ENCODE measurements around the gene WFIKKN1.

The WFIKKN1 gene

DNA sequence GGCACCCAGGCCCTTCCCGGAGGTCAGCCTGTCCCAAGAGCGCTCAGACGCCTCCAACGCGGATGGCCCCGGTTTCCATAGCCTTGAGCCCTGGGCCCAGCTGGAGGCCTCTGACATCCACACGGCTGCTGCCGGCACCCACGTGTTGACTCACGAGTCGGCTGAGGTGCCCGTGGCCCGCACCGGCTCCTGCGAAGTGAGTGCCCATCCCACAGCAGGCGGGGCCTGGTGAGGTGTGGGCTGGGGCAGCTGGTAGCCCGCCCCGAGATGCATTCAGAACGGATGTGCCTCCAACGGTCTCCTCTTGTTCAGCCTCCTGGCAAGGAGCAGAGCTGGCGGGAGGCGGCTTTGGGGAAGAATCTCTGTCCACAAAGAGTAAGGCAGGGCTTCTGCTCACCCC is 21.1 kb downstream of the WFIKKN1 start:
- FAIRE-seq (no peak), DNase-seq (ENCODE audit: low spot score) (no peak)

DNA sequence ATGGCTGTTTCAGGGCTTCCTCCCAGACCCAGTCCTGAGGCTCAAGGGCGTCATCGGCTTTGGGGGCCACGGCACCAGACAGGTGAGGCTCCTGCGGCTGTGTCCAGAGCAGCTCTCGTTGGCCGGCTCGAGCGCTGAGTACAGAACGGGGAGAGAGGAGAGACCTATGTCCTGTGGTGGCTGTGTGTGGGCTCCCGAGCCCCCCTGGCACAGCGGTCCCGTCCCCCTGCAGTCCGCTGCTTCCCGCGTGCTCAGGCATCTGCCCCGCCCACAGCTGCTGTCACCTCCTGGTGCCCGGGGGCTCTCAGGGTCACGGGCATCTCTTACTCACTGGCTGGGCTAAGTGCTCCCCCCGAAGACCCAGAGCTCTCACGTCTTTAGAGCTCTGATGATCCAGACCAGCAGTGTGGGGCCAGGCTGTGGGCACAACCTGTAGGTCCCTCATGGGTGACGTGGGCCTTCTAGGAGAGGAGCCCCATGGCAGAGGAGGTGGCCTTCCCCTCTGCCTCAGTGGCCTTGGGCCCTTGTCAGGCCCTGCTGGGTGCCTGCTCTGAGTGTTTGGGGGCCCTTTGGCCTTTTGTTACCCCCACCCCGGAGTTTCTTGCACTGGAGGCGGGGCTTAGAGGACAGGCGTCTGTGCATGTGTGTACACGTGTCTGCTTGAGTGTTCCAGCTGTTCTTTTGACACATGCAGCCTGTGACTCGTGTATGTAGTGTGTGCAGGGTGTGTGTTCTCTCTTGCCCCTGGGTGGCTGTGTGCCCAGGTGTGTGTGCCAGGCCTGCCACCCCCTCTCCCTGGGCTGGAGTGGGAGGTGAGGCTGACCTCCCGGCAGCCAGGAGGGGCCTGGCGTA is 21.9 kb downstream of the WFIKKN1 start:
- DNase-seq (ENCODE audit: low spot score) (no peak), FAIRE-seq (no peak)

DNA sequence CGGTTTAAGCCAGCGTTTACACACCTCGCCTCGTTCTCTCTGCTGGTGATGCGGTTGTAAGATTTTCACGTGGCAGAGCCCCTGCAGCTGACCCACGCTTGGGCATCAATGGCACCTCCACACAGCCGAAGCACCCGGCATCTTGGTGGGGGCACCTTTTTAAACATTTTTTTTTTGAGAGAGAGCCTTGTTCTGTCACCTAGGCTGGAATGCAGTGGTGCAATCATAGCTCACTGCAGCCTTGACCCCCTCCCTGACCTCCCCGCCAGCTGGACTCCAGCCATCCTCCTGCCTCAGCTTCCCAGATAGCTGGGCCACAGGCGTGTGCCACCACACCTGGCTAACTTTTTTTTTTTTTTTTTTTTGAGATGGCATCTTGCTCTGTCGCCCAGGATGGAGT is 23.2 kb downstream of the WFIKKN1 start:
- no peak for FAIRE-seq
- DNase-seq (ENCODE audit: low spot score), result no peak

GRCh38 chr16:657487-657886 is 26.7 kb downstream of the WFIKKN1 start:
- DNase-seq (ENCODE audit: low spot score), result no peak
- no peak for FAIRE-seq

DNA sequence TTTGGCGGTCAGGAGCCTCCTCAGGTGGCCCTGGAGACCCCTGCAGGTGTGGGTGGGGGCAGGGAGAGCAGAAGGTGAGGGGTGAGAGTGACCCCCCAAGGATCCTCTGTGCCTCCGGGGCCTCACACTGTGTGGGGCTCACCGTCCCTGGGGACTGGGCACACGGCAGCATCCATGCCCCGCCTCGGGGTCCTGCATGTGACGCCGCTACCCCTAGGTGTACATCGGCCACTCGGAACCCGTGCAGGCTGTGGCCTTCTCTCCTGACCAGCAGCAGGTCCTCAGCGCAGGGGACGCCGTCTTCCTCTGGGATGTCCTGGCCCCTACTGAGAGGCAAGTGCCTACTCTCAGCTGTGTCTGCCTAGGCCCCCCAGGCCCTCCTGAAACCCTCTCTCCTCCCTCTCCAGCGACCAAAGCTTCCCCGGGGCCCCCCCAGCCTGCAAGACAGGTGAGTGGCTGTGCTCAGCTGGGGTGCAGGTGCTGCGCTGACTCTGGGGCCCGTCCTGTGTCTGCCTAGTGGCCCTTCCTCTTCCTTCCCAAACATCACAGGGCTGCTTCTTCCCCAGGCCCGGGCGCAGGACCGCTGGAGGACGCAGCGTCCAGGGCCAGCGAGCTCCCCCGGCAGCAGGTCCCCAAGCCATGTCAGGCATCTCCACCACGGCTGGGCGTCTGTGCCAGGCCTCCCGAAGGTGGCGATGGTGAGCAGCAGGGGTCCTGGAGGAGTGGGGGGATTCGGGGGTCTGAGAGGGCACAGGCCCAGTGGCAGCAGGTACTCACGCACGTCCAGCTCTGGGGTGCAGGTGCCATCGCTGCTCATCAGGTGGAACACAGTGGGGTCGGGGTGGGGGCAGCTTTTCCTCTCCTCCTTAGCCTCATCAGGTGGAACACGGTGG is 28.1 kb downstream of the WFIKKN1 start:
- FAIRE-seq (no peak), DNase-seq (ENCODE audit: low spot score) (no peak)

GRCh38 chr16:659618-660017 is 28.8 kb downstream of the WFIKKN1 start:
- no peak for FAIRE-seq
- no peak for DNase-seq (ENCODE audit: low spot score)

DNA sequence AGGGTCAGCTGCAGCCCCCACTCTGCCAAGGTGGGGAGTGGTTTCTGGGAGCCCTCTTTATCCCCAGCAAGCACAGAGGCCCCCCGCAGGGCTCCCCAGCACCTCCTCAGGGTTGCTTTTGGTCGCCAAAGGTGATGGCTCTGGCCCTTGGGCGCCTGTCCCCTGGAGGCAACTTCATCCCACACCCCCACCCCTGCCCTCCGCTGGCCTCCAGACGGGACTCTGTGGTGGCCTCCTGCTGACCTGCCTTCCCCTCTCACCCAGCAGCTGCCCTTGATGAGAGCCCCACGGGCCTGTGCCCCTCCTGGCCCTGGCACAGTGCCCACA is 29.3 kb downstream of the WFIKKN1 start:
- DNase-seq (ENCODE audit: low spot score) (no peak), FAIRE-seq (no peak)

GRCh38 chr16:660459-661183 is 29.8 kb downstream of the WFIKKN1 start:
- FAIRE-seq (no peak), DNase-seq (ENCODE audit: low spot score) (peak; percentile 25)

DNA sequence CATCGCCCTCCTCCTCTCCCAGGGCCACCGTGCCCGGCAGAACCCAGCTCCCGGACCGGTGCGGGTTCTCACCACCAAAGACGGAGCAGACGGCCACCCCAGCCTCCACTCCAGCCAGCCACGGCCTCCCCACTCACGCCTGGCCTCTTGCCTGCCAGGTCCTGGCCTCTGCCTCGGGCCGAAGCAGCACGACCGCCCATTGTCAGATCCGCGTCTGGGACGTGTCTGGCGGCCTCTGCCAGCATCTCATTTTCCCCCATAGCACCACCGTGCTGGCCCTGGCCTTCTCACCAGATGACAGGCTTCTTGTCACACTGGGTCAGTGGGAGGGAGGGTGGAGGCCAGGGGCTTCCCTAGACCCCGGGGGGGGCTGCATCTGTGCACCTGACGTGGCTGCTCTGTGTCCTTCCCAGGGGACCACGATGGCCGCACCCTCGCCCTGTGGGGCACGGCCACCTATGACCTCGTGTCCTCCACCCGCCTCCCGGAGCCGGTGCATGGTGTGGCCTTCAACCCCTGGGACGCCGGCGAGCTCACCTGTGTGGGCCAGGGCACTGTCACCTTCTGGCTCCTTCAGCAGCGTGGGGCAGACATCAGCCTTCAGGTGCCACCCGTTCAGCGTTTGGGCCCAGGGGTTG is 30.5 kb downstream of the WFIKKN1 start:
- DNase-seq (ENCODE audit: low spot score) (no peak), FAIRE-seq (no peak)

- FAIRE-seq (no peak), DNase-seq (ENCODE audit: low spot score) (no peak)
Measured at GRCh38 chr16:662095-662494, 31.3 kb downstream of the WFIKKN1 start.

DNA sequence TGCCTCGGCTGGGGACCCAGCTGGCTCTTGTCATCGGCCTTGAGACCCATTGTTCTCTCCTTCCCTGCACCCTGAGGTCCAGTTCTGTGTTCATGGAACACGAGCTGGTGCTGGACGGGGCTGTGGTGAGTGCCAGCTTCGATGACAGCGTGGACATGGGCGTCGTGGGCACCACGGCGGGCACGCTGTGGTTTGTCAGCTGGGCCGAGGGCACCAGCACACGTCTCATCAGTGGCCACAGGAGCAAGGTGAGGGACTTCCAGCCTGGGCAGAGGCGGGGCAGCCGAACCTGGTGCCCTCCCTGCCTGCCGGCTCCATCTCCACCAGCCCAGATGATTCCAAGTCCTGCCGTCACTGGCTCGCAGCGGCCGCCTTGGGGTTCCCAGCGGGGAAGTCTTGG is 31.8 kb downstream of the WFIKKN1 start:
- no peak for DNase-seq (ENCODE audit: low spot score)
- FAIRE-seq, result no peak

- DNase-seq (ENCODE audit: low spot score) (no peak), FAIRE-seq (no peak)
Measured at GRCh38 chr16:666572-666971, 35.8 kb downstream of the WFIKKN1 start.

- FAIRE-seq, result no peak
Measured at GRCh38 chr16:667113-667779, 36.5 kb downstream of the WFIKKN1 start.

DNA sequence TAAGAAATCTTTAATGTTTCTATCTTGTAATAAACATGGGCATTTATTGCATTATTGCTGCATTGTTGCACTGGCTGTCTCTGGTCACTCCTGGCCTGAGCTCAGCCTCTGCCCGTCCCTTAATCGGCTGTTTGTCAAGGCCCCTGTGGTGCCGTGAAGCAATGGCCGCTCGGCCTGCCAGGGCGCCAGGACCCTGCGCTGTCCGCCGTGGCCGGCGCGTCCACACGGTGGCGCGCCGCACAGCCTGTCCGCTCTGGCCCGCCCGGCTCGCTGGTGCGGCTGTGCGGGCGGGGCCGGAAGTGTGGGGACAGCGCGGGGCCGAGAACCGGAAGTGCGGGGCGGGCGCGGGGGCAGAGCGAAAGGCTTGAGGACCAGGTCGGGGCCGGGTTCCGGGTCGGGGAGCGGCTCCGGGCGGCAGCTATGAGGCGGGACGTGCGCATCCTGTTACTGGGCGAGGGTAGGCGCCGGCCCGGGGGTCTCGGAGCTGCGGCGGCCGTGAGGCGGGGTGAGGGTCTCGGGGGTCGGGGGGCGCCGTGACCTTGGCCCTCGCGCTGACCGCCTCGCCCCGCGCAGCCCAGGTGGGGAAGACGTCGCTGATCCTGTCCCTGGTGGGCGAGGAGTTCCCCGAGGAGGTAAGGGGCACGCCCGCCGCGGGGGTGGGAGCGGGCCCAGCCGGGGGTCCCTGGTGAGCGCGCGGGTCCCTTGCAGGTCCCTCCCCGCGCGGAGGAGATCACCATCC is 37.2 kb downstream of the WFIKKN1 start, which contains the start of gene RHOT2:
TSS of gene RHOT2 (plus strand) at position 353 of the 739 bp plus-strand sequence. CDS start at position 421, 68 bp downstream.
- FAIRE-seq (no peak), DNase-seq (ENCODE audit: low spot score) (peak; percentile 81)

More at GRCh38 chr16:667113-667779, 36.5 kb downstream of the WFIKKN1 start:
- no peak for DNase-seq (ENCODE audit: low spot score)

DNA sequence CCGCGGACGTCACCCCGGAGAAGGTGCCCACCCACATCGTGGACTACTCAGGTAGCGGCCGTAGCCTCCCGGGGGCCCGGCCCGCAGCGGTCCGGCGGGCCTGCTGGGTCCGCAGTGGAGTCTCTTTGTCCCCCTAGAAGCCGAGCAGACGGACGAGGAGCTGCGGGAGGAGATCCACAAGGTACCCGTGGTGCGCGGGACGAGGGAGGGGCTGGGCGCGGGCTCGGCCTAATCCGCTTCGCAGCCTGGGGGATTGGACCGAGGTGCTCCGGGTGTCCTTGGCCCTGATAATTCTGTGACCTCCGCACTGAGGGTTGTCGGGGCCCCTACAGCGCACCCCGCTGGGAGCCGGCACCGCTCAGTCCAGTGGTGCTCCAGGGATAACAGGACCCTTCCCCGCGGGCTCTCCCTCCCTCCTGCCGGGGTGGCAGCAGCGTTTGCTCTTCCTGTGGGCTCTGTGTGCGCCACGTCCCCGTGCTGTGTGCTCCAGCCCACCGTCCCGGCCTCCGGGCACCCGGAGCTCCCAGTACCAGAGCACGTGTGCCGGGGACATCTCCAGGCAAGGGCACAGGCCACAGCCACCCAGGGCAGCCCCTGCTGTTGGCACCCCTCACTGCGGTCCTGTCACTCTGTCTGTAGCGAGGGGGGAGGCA is 37.9 kb downstream of the WFIKKN1 start:
- FAIRE-seq (no peak), DNase-seq (ENCODE audit: low spot score) (no peak)

DNA sequence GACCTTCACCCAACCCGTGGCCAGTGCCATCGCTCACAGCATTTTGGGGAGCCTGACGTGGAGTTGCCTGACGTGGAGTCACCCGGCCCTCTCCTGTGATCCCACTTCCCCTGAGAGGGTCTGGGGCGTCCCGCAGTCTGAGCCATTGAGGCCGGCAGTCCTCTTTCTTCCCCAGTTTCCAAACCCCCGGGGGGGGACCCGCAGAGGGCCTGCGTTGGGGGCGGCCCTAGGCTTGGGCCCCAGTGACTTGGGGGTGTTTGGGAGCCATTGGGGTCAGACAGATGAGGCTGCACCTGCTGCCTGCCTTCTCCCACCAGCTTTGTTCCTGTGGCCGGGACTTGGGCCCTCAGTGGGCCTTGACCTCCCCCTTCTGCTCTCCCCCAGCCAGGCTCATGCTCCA is 38.9 kb downstream of the WFIKKN1 start:
- no peak for DNase-seq (ENCODE audit: low spot score)
- no peak for FAIRE-seq

DNA sequence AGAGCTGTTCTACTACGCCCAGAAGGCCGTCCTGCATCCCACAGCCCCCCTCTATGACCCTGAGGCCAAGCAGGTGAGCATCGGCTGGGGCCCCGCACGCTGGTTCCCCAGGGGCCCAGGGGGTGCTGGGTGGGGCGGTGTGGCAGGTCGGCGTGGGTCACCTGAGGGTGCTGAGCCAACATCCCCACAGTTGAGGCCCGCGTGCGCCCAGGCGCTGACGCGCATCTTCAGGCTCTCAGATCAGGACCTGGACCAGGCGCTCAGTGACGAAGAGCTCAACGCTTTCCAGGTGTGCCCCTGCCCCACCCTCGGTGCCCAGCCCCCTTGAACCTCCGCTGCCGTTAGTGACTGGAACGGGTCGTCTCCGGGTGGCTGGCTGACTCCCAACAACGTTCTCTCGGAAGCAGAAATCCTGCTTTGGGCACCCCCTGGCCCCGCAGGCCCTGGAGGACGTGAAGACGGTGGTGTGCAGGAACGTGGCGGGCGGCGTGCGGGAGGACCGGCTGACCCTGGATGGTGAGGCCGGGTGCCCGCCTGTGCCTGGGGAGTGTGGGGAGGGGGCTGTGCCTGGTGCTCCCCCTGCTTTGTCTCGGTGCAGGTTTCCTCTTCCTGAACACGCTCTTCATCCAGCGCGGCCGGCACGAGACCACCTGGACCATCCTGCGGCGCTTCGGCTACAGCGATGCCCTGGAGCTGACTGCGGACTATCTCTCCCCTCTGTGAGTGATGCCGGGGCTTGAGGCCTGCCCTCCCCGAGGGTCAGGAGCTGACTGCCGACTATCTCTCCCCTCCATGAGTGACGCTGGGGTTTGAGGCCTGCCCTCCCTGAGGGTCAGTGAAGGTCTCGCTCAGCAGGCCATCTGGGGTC is 39.9 kb downstream of the WFIKKN1 start:
- DNase-seq (ENCODE audit: low spot score) (no peak), FAIRE-seq (no peak)

- DNase-seq (ENCODE audit: low spot score) (no peak), FAIRE-seq (no peak)
Measured at GRCh38 chr16:671353-672131, 40.8 kb downstream of the WFIKKN1 start.

Data from RCC 7860 (cell line).